Progenitor cell of endocrine pancreas (in vitro differentiated cells): ENCODE results near the gene FNDC3A. TPM values are rescaled to one million over a fixed set of nuclear protein-coding genes. Genes with fewer than 3 reads are reported as not detected.

Experiments used
- DNase-seq: peaks from one replicate; pipeline ENCODE4 v3.0.0; 2021; ENCODE audit warnings: low spot score; ENCODE audit not compliant: unreplicated experiment
- H3K27ac Mint-ChIP-seq: 2 replicates; pipeline ENCODE4 v1.8.0; 2021; ENCODE audit warnings: mild to moderate bottlenecking, moderate library complexity, mixed read lengths
- H3K27me3 Mint-ChIP-seq: 2 replicates; pipeline ENCODE4 v1.8.0; 2021; ENCODE audit warnings: mixed read lengths
- H3K36me3 Mint-ChIP-seq: 2 replicates; pipeline ENCODE4 v1.8.0; 2022; ENCODE audit warnings: mixed read lengths; ENCODE audit not compliant: insufficient read depth
- H3K4me1 Mint-ChIP-seq: 2 replicates; pipeline ENCODE4 v1.8.0; 2021; ENCODE audit warnings: low read depth, mixed read lengths
- H3K4me3 Mint-ChIP-seq: 2 replicates; pipeline ENCODE4 v1.8.0; 2021; ENCODE audit warnings: low read depth, mild to moderate bottlenecking, moderate library complexity, mixed read lengths
- H3K9me3 Mint-ChIP-seq: 2 replicates; pipeline ENCODE4 v1.8.0; 2021; ENCODE audit warnings: low read depth, mixed read lengths
- CTCF ChIP-seq: fragments of 200-600 bp; sonication (generic); IDR thresholded peaks from one replicate; pipeline ENCODE4 v1.5.0; 2021; ENCODE audit warnings: antibody characterized with exemption, mild to moderate bottlenecking; ENCODE audit not compliant: unreplicated experiment
- total RNA-seq: library from RNA; stranded (reverse); gene quantifications from 2 replicates; pipeline ENCODE4 v1.2.1, GENCODE V29; 2021

The FNDC3A gene
- total RNA-seq, 1 donor from 2014 or later = 116 TPM

- Mint-ChIP-seq H3K36me3 (peaks cover 38% of the 10 kb centered on the region), H3K4me1 (no peaks in the 10 kb centered on the region), H3K27ac (no peak overlapping the region), H3K27me3 (no peaks in the 10 kb centered on the region), H3K4me3 (no peak overlapping the region), H3K9me3 (peaks cover 14% of the 10 kb centered on the region)
- no peak for TF ChIP-seq CTCF
- no peak for DNase-seq
Measured at GRCh38 chr13:49022472-49023144, 46.9 kb downstream of the FNDC3A start.

GRCh38 chr13:49023431-49023830 lies 47.7 kb downstream of the FNDC3A start:
- TF ChIP-seq CTCF = no peak
- Mint-ChIP-seq H3K36me3 (peaks cover 41% of the 10 kb centered on the region), H3K9me3 (peaks cover 16% of the 10 kb centered on the region), H3K27ac (no peak overlapping the region), H3K27me3 (no peaks in the 10 kb centered on the region), H3K4me3 (no peak overlapping the region), H3K4me1 (no peaks in the 10 kb centered on the region)
- DNase-seq = no peak

- Mint-ChIP-seq H3K36me3 (peaks cover 43% of the 10 kb centered on the region), H3K4me1 (no peaks in the 10 kb centered on the region), H3K4me3 (no peak overlapping the region), H3K9me3 (peaks cover 27% of the 10 kb centered on the region), H3K27ac (no peak overlapping the region), H3K27me3 (no peaks in the 10 kb centered on the region)
- DNase-seq = no peak
- no peak for TF ChIP-seq CTCF
Measured at GRCh38 chr13:49026851-49027250, 51.1 kb downstream of the FNDC3A start.

- TF ChIP-seq CTCF = no peak
- Mint-ChIP-seq H3K27me3 (no peaks in the 10 kb centered on the region), H3K4me1 (no peaks in the 10 kb centered on the region), H3K9me3 (peaks cover 22% of the 10 kb centered on the region), H3K4me3 (no peak overlapping the region), H3K36me3 (peaks cover 31% of the 10 kb centered on the region), H3K27ac (no peak overlapping the region)
- no peak for DNase-seq
Measured at GRCh38 chr13:49029570-49029969, 53.9 kb downstream of the FNDC3A start.

- TF ChIP-seq CTCF = no peak
- Mint-ChIP-seq H3K27ac (no peak overlapping the region), H3K4me1 (no peaks in the 10 kb centered on the region), H3K4me3 (no peak overlapping the region), H3K27me3 (no peaks in the 10 kb centered on the region), H3K9me3 (peaks cover 22% of the 10 kb centered on the region), H3K36me3 (peaks cover 30% of the 10 kb centered on the region)
- no peak for DNase-seq
Measured at GRCh38 chr13:49030213-49030612, 54.5 kb downstream of the FNDC3A start.
